Keratinocyte (primary cell): Measurements from ENCODE around the gene NLRC5.

Experiments used
- CTCF ChIP-seq, 3 experiments: IDR thresholded peaks in 1 of 3; conservative IDR thresholded peaks in 1 of 3; optimal IDR thresholded peaks in 1 of 3; 2 replicates in 2 of 3; 3 replicates in 1 of 3; pipeline versions ENCODE3 to v1.5.1; 2011; ENCODE audit warnings: low read length in 3 of 3, mild to moderate bottlenecking in 3 of 3, moderate library complexity in 2 of 3, control low read depth in 1 of 3, inconsistent platforms in 1 of 3; ENCODE audit not compliant: insufficient read depth in 2 of 3; ENCODE audit errors: extremely low read depth in 1 of 3
- EZH2 ChIP-seq: IDR thresholded peaks from one replicate; pipeline ENCODE4 v1.6.1; 2012; ENCODE audit warnings: inconsistent platforms, mild to moderate bottlenecking, low read length, moderate library complexity

- TF ChIP-seq CTCF (optimal IDR thresholded peaks at IDR 0.05 in 1 of 3, IDR thresholded peaks at IDR 0.05 in 1 of 3, conservative IDR thresholded peaks at IDR 0.05 in 1 of 3; ENCODE audit: extremely low read depth in 1 of 3, insufficient read depth in 2 of 3, low read length in 3 of 3) (no peak), EZH2 (no peak)
Observed at GRCh38 chr16:56941856-56942331, 47.5 kb upstream of the NLRC5 start.
